Activated CD4-positive, alpha-beta T cell treated with anti-CD3 and anti-CD28 coated beads, Interleukin-2, amount 50 U/mL, for 4 hours (primary cell): ENCODE data around the gene OFD1.
A peak's percentile ranks its signal among the peaks of the same experiment; 100 is the strongest.
"Not testable (repeated sequence)": the region's sequence is repeated elsewhere in the genome, so short reads cannot be mapped to it uniquely, and the experiment has no call there.

ENCODE experiments used
- DNase-seq, 2 experiments: peaks; one replicate each; pipeline ENCODE4 v3.0.0-alpha.2; 2020

Gene OFD1

DNA sequence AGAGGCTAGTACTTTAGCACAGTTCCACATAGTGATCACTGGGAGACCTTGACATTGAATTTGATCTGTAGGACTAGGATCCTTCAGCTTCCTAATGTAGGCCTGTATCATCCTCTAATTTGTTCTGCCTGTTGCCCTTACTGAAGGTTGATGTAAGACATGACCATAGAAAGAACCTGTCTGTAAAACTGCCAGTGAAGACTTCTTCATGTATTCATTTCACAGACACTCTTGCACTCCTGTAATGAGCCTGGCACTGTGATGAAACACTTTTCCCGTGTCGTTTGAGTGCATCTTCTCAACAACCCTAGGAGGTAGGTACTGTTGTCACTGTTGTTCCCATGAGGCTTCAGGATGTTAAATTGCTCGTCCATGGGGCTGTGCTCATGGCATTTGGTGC, 31.0 kb upstream of the OFD1 start:
- no peak for DNase-seq

DNA sequence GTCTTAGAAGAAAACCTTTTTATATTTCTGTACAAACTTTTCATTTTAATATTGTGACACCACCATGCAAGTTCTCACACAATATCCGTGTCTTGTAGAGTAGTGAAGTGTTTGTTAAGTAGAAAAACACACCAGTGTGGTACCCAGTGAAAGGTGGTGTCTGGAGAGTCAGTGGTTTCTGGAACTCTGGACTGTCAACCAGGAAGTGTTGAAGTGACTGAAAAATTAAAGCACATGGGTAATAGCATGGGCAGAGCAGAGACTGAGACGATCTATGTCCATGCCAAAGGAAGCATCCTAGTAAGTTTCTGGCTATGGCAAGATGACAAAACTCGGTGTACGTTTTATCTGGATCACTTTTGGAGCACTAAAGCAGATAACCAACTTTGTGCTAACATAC, 23.4 kb upstream of the OFD1 start:
- no peak for DNase-seq

GRCh38 chrX:13716455-13716854, 18.1 kb upstream of the OFD1 start:
- no peak for DNase-seq

- DNase-seq: peak; percentile 9 to 12
Measured at GRCh38 chrX:13716905-13717304, 17.6 kb upstream of the OFD1 start.

- no peak for DNase-seq
Measured at GRCh38 chrX:13717700-13718472, 16.7 kb upstream of the OFD1 start.

GRCh38 chrX:13719192-13719856, 15.2 kb upstream of the OFD1 start:
- DNase-seq: no peak

DNA sequence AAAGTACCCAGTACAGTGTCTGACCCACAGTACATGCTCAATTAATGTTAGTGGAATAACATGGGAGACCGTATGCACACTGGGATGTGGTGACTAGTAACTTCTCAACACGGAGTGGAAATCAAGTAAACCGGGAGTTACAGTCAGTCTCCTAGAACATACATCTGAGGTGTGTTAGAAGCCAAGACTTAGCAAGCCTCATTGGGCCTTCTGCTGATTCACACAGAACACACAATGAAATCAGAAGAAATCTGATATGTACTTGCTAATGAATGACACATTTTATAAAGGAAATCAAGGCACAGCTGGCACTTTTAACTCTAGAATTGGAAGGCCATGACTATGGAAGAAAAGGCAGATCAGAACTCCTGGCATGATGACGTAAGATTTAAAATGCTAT, 13.2 kb upstream of the OFD1 start:
- no peak for DNase-seq

DNA sequence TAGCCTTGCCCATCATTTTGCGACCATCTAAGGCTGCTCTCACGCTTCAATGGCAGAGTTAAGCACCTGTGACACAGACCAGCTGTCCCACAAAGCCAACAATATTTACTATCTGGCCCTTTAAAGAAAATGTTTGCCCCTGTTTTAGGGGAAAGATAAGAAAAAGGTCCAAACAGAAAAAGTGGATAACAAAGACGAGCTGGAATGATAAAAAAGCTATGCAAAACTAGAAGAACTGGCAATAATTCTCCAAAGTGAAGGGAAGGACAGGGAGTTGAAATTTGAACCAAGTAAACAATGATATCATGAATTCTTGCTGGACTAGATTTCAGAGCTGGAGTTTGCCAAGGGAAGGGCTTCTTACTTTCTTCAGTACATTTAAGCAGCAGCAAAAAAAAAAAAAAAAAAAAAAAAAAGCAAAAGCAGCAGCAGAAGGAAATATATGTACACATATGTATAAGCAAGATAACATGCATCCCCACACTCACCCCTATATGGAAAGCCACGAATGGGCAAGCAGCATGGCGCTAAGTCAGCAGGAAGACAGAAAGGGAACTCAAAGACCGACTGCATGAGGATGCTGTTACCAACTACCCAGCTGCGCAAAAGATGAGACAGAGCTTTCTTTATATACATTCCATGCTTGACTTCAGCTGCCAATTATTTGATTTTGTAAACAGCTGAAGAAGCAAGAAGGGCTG, 12.6 kb upstream of the OFD1 start:
- DNase-seq: no peak

DNA sequence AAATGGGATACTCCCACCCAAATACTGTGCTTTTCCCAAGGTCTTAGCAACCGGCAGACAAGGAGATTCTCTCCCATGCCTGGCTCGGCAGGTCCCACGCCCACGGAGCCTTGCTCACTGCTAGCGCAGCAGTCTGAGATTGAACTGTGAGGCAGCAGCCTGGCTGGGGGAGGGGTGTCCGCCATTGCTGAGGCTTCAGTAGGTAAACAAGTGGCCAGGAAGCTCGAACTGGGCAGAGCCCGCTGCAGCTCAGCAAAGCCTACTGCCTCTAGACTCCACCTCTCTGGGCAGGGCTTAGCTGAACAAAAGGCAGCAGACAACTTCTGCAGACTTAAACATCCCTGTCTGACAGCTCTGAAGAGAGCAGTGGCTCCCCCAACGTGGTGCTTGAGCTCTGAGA, 9.7 kb upstream of the OFD1 start:
- DNase-seq: peak; percentile 26 to 35

GRCh38 chrX:13726583-13726982, 8.0 kb upstream of the OFD1 start:
- not testable (repeated sequence) for DNase-seq

DNA sequence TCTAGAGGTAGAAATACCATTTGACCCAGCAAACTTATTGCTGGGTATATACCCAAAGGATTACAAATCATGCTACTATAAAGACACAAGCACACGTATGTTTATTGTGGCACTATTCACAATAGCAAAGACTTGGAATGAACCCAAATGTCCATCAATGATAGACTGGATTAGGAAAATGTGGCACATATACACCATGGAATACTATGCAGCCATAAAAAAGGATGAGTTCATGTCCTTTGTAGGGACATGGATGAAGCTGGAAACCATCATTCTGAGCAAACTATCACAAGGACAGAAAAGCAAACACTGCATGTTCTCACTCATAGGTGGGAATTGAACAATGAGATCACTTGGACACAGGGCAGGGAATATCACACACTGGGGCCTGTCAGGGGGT, 4.0 kb upstream of the OFD1 start:
- DNase-seq: not testable (repeated sequence)

DNA sequence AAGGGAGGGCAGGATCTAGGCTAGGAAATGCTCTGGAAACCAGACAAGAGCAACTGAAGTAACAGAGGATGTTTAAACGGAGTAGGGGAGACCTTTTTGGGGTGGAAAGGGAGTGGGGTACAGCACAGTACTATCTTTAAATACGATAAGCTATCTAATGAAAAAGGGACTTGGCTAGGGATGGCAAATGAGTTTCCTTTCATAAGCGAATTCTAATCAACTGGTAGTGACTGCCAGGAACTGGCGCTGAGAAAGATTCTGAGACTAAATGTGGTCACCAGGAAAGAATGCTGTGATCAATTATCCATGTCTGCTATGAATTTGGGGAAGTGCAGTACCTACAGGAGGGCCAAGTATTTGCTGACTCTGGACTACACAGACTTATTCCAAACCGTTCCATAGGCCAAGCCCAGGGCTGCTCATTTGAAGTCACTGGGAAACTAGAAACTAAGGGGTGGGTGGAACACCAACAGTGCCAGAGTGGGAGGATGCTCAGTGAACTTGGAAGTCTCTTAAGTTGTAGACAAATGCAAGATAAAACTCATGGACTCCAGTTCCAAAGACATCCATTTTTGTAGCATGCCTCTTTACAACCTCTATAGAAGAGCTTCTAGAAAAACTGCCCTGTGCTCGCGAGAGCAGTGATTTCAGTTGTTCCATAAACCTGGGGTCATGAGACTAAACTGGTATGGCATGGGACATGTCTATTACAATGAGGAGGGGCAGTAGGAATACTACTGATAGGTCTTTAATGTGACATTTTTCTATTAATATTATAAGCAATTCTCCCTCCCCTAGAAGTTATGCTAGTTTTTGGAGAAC, 2.1 kb upstream of the OFD1 start:
- no peak for DNase-seq

GRCh38 chrX:13733506-13733905, 1.0 kb upstream of the OFD1 start:
- DNase-seq: no peak

DNA sequence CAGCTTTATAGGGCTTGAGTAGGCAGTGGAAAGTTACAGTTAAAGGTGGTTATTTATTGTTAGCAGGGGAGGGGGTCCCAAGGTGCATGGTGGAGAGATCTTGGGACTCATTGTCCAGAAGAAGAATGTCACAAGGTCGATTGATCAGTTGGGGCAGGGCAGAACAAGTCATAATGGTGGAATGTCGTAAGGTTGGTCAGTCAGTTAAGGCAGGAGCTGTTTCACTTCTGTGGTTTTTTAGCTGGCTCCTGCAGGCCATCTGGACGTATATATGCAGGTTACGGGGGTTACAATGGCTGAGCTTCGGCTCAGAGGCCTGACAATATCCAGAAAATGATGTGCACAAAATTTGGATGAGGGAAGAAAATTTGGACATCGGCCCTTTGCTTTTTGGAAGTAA, 7.1 kb downstream of the OFD1 start:
- no peak for DNase-seq

DNA sequence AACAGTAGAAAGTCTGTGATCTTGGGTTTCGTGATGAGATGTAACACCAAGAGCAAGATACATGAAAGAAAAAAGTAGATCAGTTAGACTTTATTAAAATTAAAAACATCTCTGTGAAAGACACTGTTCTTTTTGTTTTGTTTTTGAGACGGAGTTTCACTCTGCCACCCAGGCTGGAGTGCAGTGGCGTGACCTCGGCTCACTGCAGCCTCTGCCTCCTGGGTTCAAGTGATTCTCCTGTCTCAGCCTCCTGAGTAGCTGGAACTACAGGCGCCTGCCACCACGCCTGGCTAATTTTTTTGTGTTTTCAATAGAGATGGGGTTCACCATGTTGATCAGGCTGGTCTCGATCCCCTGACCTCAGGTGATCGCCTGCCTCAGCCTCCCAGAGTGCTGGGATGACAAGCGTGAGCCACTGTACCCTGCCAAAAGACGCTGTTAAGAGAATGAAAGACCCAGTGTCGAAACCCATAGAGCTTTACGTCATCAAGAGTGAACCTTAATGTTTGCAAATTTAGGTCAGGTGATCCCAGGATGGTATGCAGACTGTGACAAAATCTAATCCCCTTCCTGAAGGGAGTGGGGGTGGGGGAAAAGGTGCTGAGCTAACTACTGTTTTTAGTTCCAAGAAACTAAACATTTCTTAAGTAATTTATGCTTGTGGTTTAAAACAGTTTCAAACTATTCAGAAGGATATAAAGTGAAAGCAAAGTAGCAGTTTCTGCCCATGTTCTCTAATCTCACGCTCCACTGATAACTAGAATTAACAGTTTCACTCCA, 8.0 kb downstream of the OFD1 start:
- DNase-seq: peak; percentile 36 to 38

DNA sequence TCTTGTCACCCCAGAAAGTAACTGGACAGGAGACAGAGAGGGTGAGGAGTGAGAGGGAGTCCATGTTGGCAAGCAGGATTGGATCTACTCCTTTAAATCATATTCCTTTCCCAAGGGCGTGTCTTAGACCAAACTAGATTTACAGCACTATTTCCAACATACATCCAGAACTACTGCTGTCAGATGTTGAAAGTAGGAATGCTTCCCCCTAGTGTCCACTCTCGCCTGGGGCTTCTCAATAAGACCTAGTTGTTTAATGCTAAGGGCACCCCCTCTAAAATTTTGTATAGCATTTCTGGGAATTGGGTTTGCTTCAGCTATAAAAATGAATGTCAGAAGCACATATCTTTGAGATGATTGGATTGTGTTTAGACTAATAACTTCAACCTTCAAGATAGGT, 13.3 kb downstream of the OFD1 start:
- DNase-seq: peak; percentile 17 to 19

- DNase-seq: no peak
Measured at GRCh38 chrX:13748486-13748885, 13.9 kb downstream of the OFD1 start.

- no peak for DNase-seq
Measured at GRCh38 chrX:13750204-13750603, 15.7 kb downstream of the OFD1 start.

DNA sequence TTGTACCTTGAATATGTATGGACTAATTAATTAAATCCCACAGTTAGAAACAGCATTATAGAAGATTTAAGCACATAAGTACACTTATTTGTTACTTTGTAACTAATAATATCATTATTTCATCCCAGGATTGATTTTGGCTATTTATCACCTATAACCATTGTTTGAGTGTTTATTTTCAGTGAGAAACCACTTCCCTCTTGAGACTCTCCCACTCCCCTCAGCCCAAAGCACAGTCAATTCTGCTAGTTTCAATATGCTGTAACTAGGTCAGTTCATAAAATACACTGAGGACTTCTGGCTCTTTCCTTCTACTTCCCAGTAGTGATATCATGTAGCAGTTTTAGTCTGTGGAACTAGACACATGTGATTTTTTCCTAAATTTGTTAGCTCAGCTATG, 16.3 kb downstream of the OFD1 start:
- no peak for DNase-seq

DNA sequence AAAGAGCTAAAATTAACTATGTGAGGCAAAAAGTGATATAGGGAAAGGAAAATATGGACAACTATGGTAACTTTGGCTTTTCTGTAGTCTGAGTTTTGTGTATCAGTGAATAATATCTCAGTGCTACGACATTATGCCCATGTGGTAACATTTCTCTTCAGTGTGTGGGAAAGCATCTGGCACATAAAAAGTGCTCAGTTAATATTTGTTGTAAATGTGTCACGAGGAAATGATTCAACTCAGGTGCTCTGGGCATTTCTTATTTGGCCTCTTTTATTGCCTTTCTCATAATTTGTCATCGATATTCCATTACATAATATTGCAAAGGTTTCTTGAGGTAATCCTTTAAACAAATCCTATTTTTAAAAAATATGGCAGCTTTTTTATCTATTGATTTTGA, 17.6 kb downstream of the OFD1 start:
- no peak for DNase-seq

- no peak for DNase-seq
Measured at GRCh38 chrX:13752646-13753045, 18.1 kb downstream of the OFD1 start.

GRCh38 chrX:13754765-13755164, 20.2 kb downstream of the OFD1 start:
- no peak for DNase-seq
